Neural progenitor cell (in vitro differentiated cells): ENCODE measurements around the gene PHTF1.

ENCODE experiments used
- CTCF ChIP-seq: fragments of 200-600 bp; sonication (generic); IDR thresholded peaks from 2 replicates; pipeline ENCODE4 v1.5.1; 2017; ENCODE audit warnings: antibody characterized with exemption, mild to moderate bottlenecking
- EZH2 ChIP-seq: fragments of 200-600 bp; sonication (generic); IDR thresholded peaks from 2 replicates; pipeline ENCODE4 v1.6.1; 2017; ENCODE audit warnings: antibody characterized with exemption, mild to moderate bottlenecking, moderate library complexity

- TF ChIP-seq CTCF (no peak), EZH2 (no peak)
These were observed 20.3 kb upstream of the PHTF1 start for GRCh38 chr1:113779542-113779941.
